ENCODE data around the gene PLOD1. TPM values are rescaled to one million over a fixed set of nuclear protein-coding genes. Genes with fewer than 3 reads are reported as not detected.
A peak's percentile ranks its signal among the peaks of the same experiment; 100 is the strongest.

PLOD1 gene
- total and polyA plus RNA-seq, 2 experiments from 2014 or later = 22.4 to 62.9 TPM

DNA sequence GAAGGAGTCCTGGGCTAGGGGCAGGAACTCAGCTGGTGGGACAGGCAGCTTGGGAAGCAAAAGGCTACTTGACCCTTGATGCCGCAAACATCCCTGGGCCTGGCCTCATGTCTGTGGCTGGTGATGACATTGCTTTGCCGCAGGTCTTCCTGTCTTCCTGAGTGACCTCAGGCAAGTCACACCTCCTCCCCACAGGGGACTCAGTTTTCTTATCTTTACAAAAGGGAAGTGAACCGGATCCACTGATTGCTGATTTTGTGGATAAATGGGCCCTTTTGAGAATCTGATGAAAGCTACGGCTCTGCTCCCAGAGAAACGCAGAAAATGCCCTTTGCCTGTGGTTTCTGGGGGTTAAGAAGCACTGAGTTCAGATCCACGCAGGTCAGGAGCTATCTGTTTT lies 20.7 kb downstream of the PLOD1 start:
- Histone ChIP-seq H3K36me3 (ENCODE audit: insufficient read depth) (peaks cover 8% of the 10 kb centered on the region; the same call in 1 of the 2 replicates), H3F3A (replicated peaks; ENCODE audit: low read depth) (no peaks in the 10 kb centered on the region)
- peaks cover 16% of the 10 kb centered on the region for H3K36me3 Mint-ChIP-seq (ENCODE audit: low read depth)

More for the DNA sequence above, 20.7 kb downstream of the PLOD1 start:
- Histone ChIP-seq H3K4me2 (no peak overlapping the region), H3K27ac (ENCODE audit: low read depth) (peak overlapping the region; percentile 59; the same call in 1 of the 2 replicates), H3K9me2 (ENCODE audit: insufficient read depth) (no peaks in the 10 kb centered on the region), H3K4me1 (ENCODE audit: insufficient read depth) (no peaks in the 10 kb centered on the region), H3K79me2 (replicated peaks; ENCODE audit: insufficient read depth) (no peaks in the 10 kb centered on the region), H3K4me3 (no peak overlapping the region), H3K27me3 (ENCODE audit: insufficient read depth) (no peaks in the 10 kb centered on the region), H2AFZ (no peak overlapping the region), H4K20me1 (replicated peaks; ENCODE audit: insufficient read depth) (no peaks in the 10 kb centered on the region)
- H3K27me3 Mint-ChIP-seq (ENCODE audit: insufficient read depth, low read depth, poor library complexity) = peaks cover 1% of the 10 kb centered on the region
- H3K9me3 Mint-ChIP-seq = no peaks in the 10 kb centered on the region
- H3K27ac Mint-ChIP-seq = no peak overlapping the region
- TF ChIP-seq EZH2phosphoT487 (IDR thresholded peaks at IDR 0.05; ENCODE audit: unreplicated experiment) (no peak), ZNF462 (CRISPR knock-in tag; IDR thresholded peaks at IDR 0.05) (no peak), ZNF331 (CRISPR knock-in tag; IDR thresholded peaks at IDR 0.05; ENCODE audit: low read depth) (no peak), CTCF (conservative IDR thresholded peaks at IDR 0.05; ENCODE audit: low read depth in 2 of 2) (no peak), REST (IDR thresholded peaks at IDR 0.05; ENCODE audit: unreplicated experiment) (no peak), JUNB (IDR thresholded peaks at IDR 0.05; ENCODE audit: unreplicated experiment) (no peak), ZNF114 (CRISPR knock-in tag; IDR thresholded peaks at IDR 0.05) (no peak), STAT1 (IDR thresholded peaks at IDR 0.05; ENCODE audit: unreplicated experiment) (no peak), CREB1 (CRISPR knock-in tag; IDR thresholded peaks at IDR 0.05; ENCODE audit: low read depth) (no peak), EZH2 (IDR thresholded peaks at IDR 0.05; ENCODE audit: low read depth, unreplicated experiment) (no peak), ETS1 (IDR thresholded peaks at IDR 0.05) (no peak), POLR2AphosphoS5 (IDR thresholded peaks at IDR 0.05; ENCODE audit: low read depth) (no peak), NANOG (IDR thresholded peaks at IDR 0.05; ENCODE audit: borderline replicate concordance) (no peak)
- ATAC-seq (no peak), DNase-seq (ENCODE audit: low spot score) (no peak)
- H3K4me1 Mint-ChIP-seq = no peaks in the 10 kb centered on the region
- no peak overlapping the region for H3K4me3 Mint-ChIP-seq
